ELR (cell line): ENCODE measurements around the gene MTRF1L.

Experiments used
- DNase-seq: peaks from one replicate; pipeline ENCODE4 v3.0.0-alpha.2; 2015; ENCODE audit warnings: low read depth

Gene MTRF1L

GRCh38 chr6:153002613-153003365 lies at the start of gene MTRF1L:
Gene MTRF1L, minus strand, starts transcription at chr6:153002709. Its CDS starts 24 bp downstream, at chr6:153002685.
- peak; percentile 99 for DNase-seq

DNA sequence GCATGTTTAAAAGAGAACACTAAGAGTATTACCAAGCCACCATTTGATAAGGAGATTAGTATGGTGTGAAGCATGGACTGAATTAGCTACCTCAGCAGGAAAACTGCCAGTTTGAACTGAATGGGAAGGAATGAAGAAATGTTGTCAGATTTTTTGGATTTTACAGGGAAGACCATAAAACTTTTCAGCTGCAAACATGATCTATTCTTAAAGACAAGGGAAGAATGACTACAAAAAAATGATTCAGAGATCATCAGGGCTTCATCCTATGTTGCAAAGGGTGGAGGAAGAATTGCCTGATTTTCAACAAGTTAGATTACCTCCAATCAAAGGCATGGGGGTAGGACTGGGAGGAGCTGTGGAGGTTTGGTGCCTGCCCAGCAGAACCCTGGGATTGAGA lies 49.3 kb upstream of the MTRF1L start:
- DNase-seq, result no peak

DNA sequence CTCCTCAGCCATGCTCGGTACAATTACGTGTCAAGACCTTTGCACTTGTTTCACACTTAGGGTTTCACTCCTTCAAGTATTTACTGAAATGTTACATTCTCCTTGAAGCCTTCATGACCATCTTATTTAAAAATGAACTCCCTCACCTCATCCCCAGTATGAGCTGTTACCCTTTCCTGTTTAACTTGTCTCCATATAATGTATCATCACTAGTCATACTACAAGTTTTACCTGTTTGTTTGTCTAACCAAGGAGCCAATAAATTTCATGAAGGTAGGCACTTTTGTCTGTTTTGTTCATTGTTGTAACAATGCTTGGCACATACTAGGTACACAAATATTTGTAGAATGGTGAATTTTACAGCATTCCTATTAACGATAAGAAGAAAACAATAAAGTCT lies 46.1 kb upstream of the MTRF1L start:
- no peak for DNase-seq

GRCh38 chr6:153047386-153047785 lies 44.9 kb upstream of the MTRF1L start:
- no peak for DNase-seq

- DNase-seq, result no peak
These were observed 42.8 kb upstream of the MTRF1L start for GRCh38 chr6:153045271-153045670.

GRCh38 chr6:153044295-153044694 lies 41.8 kb upstream of the MTRF1L start:
- DNase-seq, result no peak

DNA sequence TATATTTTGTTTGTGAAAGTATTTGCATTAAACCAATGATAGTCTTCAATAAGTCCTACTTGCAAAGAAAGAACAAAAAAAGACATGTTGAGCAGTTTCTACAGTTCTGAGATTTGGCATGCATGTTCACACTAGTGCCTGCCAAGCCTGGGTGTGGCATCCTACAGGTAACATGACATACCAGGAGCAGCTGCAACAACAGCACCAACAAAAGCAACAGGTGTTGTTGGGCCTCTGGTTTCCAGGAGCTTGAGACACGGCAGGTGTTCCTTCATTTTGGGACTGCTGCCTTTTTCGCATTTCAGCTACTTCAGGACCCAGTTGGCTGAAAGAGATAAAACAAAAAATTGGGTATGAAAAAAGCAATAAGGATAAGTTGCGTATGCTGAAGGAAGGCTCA lies 41.2 kb upstream of the MTRF1L start:
- no peak for DNase-seq

DNA sequence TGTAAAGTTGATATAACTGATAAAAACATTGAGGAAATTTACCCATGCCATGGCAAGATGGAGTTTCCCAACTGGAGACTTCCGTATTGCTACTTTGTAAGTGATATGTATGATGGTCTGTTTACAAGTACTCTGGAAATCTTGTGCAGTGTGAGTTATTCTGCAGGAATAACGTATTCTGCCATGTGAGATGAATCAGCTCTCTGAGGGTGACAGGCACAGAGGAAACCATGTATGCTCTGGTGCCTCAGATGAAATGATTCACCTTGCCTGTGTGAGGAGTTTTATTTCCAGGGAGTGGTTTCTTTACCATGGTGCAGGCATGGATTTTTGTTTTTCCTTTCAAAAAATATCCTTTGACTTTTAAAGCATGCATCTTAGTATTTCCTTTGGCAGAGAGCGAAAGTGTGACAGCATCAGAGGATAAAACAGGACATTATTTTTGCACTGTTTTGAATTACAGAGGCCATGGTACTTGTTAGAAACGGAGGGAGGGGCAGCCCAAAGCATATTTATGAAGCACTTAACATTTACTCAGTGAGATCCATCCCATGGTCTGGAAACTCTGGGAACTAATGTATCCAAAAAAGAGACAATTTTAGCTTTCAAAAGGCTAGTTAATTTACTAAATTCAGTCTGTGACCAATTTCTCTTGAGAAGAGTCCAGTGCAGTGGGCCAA lies 36.0 kb upstream of the MTRF1L start:
- DNase-seq, result peak; percentile 84

GRCh38 chr6:153034139-153034538 lies 31.6 kb upstream of the MTRF1L start:
- DNase-seq, result no peak

DNA sequence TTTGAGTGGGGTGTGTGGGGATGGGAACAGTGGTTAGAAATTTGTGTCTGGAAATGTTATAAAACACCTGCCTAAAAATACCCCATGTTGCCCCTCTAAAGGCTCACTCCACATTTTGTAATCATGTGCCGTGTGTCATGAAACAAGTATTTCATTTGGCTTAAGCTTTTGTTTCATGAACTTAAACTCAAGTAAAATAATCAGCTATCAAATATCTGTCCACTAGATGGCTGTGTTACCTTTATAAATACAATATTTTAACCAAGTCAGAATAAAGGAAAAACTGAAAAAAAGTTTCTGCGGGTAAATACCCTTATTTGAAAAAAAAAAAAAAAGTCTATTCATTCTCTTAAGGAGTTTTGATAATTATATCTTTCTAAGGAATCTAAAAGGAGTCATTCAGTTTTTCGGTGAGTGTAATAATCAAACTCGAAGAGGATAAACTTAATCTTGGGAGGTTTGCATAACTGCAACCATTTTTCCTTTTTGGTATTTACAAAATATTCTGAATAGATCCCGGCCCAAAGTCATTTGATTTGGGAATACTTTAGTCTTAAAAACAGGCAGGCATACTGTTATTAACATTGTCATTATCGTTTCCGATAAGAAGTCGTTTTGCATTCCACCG lies 29.9 kb upstream of the MTRF1L start:
- peak; percentile 79 for DNase-seq

GRCh38 chr6:153031335-153031955 lies 28.9 kb upstream of the MTRF1L start:
- DNase-seq, result peak; percentile 66

DNA sequence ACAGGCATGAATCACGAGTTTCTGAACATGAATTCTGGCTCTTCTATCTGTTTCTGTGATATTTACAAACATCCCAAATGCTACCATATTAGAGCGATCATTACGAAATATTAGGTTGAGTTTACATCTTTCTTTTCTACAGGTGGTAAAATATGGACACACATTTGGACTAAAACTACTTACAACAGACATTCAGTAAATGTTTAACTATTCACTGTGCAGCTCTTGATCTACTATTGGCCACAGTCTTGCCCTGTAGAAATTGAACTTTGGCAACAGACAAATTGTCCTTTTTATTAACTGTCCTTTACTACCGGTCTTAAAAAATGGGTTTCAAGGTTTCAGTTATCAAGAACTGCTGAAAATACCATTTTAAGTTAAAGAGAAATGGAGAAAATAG lies 26.5 kb upstream of the MTRF1L start:
- no peak for DNase-seq

DNA sequence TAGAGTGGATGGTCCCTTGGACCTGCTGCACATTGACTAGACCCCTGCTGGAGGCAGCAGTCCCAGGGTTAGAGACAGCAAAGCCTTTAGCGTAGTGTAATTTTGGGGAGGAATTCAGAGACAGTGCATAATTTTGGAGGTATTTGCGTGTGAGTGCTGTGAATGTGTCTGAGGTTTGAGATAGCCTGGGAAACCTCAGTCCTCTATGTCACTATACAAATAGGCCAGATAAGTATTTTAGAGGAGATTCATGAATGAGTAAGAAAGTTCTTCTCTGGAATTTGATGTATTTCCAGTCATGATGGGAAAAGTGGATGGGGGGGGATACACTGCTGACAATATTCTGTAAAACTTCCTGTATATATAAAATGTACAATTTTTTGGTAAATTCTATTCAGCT lies 25.8 kb upstream of the MTRF1L start:
- peak; percentile 16 for DNase-seq

- no peak for DNase-seq
These were observed 25.0 kb upstream of the MTRF1L start for GRCh38 chr6:153027480-153027879.

DNA sequence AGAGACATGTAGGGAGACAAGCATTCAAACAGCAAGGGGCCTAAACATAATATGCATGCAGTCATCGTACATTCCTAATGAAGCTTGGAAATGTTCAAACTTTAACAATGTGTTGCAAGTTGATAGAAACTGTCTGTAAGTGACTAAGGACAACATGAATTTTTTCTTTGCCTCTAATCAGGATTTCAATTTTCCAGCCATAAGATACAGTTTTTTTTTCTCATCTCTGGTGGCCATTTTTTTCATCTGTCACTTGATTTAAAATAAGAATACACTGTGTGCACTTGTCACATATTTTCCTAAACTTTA lies 22.2 kb upstream of the MTRF1L start:
- no peak for DNase-seq

- DNase-seq, result peak; percentile 75
These were observed 21.6 kb upstream of the MTRF1L start for GRCh38 chr6:153023977-153024708.

DNA sequence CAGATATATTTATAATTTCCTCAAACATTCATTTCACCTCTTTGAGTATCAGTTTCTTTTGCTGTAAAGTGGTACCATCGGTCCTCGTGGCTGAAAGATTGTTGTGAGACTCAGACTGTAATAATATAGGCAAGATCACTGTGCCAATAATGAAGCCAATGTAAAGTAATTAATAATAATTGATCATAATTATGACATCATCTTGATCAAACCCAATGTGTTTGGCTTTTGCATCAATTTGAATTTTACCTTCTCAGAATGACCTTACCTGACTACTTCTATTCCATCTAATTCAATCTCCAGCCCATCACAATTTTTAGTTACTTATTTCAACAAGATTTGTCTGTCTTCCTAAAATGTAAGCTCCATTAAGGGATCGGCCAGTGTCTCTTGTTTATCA lies 15.8 kb upstream of the MTRF1L start:
- no peak for DNase-seq

DNA sequence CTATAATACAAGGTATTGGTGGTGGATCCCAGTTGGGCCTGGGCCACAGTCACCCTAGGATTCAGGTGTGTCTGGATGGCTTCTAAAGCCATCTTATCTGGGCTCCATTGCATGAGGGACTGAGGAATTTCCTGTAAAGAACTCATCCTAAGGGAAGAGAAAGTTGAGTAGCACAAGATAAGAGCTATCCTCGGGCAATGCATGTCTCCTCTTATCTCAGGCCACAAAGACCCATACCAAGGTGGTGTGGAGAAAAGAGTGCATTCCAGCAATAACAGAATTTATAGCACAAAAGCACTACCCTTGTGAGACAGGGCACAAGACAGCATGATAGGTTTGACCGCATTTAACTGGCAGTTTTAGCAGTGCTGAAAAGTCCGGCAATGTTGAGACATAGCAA lies 14.3 kb upstream of the MTRF1L start:
- no peak for DNase-seq

DNA sequence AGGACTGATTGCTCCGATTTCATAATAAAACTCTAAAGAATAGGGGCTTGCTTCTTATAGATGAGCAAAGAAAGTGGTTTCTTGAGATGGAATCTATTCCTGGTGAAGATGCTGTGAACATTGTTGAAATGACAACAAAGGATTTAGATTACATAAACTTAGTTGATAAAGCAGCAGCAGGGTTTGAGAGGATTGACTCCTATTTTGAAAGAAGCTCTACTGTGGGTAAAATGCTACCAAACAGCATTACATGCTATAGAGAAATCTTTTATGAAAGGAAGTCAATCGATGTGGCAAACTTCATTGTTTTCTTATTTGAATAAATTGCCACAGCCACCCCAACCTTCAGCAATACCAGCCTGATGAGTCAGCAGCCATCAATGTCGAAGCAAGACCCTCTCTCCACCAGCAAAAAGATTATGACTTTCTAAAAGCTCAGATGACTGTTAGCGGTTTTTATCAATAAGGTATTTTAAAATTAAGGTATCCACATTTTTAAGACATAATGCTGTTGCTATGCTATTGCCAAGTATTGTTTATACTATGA lies 12.7 kb upstream of the MTRF1L start:
- peak; percentile 40 for DNase-seq

DNA sequence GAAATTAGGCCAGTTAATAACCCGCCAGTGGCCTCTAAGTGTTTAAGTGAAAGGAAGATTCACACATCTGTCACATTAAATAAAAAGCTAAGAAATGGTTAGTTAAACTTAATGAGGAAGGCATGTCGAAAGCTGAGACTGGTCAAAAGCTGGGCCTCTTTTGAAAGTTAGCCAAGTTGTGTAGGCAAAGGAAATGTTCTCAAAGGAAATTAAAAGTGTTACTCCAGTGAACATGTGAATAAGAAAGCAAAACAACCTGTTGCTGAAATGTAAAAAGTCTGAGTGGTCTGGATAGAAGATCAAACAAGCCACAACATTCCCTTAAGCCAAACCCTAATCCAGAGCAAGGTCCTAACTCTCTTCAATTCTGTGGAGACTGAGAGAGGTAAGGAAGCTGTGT lies 10.9 kb upstream of the MTRF1L start:
- no peak for DNase-seq

DNA sequence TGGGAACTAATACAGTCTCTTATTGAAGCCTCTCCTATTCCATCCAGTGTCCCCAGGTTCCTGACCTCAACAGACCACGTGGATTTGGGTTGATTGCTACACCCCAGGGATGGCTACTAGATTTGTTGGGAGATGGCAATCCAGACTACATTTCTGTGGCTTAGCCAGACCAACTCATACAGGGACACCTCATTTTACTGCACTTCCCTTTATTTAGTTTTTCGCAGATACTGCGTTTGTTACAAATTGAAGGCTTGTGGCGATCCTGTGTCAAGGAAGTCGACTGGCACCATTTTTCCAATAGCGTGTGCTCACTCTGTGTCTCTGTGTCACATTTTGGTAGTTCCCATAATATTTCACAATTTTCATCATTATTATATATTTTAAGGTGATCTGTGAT lies 10.3 kb upstream of the MTRF1L start:
- DNase-seq, result no peak

GRCh38 chr6:153003366-153003690 lies 819 bp upstream of the MTRF1L start:
- peak; percentile 35 for DNase-seq
